Activated CD4-positive, alpha-beta T cell treated with anti-CD3 and anti-CD28 coated beads, Interleukin-2, amount 50 U/mL, for 1 hour (primary cell): ENCODE results near the gene HPGDS.
"Not testable (repeated sequence)": the region's sequence is repeated elsewhere in the genome, so short reads cannot be mapped to it uniquely, and the experiment has no call there.

Source experiments
- DNase-seq: peaks from one replicate; pipeline ENCODE4 v3.0.0-alpha.2; 2020

Gene HPGDS

GRCh38 chr4:94306713-94307112 lies 35.9 kb downstream of the HPGDS start:
- no peak for DNase-seq

GRCh38 chr4:94305466-94306225 lies 37.0 kb downstream of the HPGDS start:
- no peak for DNase-seq

GRCh38 chr4:94304365-94304971 lies 38.2 kb downstream of the HPGDS start:
- DNase-seq, result no peak

- no peak for DNase-seq
Measured at GRCh38 chr4:94302191-94302590, 40.4 kb downstream of the HPGDS start.

GRCh38 chr4:94298725-94299252 lies 43.8 kb downstream of the HPGDS start:
- DNase-seq, result no peak

- DNase-seq, result not testable (repeated sequence)
Measured at GRCh38 chr4:94295473-94295872, 47.2 kb downstream of the HPGDS start.

GRCh38 chr4:94293981-94294380 lies 48.7 kb downstream of the HPGDS start:
- not testable (repeated sequence) for DNase-seq

GRCh38 chr4:94290245-94290644 lies 52.4 kb downstream of the HPGDS start:
- no peak for DNase-seq

GRCh38 chr4:94285666-94286065 lies 57.0 kb downstream of the HPGDS start:
- no peak for DNase-seq

- DNase-seq, result no peak
Measured at GRCh38 chr4:94284889-94285288, 57.7 kb downstream of the HPGDS start.

- DNase-seq, result no peak
Measured at GRCh38 chr4:94278781-94279180, 63.9 kb downstream of the HPGDS start.

- DNase-seq, result no peak
Measured at GRCh38 chr4:94277534-94277933, 65.1 kb downstream of the HPGDS start.

- no peak for DNase-seq
Measured at GRCh38 chr4:94276204-94276603, 66.4 kb downstream of the HPGDS start.

- no peak for DNase-seq
Measured at GRCh38 chr4:94274912-94275311, 67.7 kb downstream of the HPGDS start.

- DNase-seq, result no peak
Measured at GRCh38 chr4:94271248-94271647, 71.4 kb downstream of the HPGDS start.

- no peak for DNase-seq
Measured at GRCh38 chr4:94267037-94267436, 75.6 kb downstream of the HPGDS start.

- DNase-seq, result no peak
Measured at GRCh38 chr4:94262163-94263016, 80.2 kb downstream of the HPGDS start.

- no peak for DNase-seq
Measured at GRCh38 chr4:94256828-94257227, 85.8 kb downstream of the HPGDS start.

GRCh38 chr4:94256144-94256783 lies 86.4 kb downstream of the HPGDS start:
- DNase-seq, result no peak

GRCh38 chr4:94253036-94253435 lies 89.6 kb downstream of the HPGDS start:
- no peak for DNase-seq

- no peak for DNase-seq
Measured at GRCh38 chr4:94251094-94251493, 91.5 kb downstream of the HPGDS start.
